Rectal smooth muscle tissue (tissue), 1 donor: Measurements from ENCODE around the gene BOD1.

Experiments
- H3K27ac ChIP-seq: one replicate; pipeline ENCODE4 v1.7.0; 2013; ENCODE audit warnings: low read depth, low read length, inconsistent platforms
- H3K27me3 ChIP-seq: one replicate; pipeline ENCODE4 v1.7.0; 2013; ENCODE audit warnings: low read length; ENCODE audit not compliant: control insufficient read depth, insufficient read depth
- H3K36me3 ChIP-seq: one replicate; pipeline ENCODE4 v1.7.0; 2013; ENCODE audit warnings: low read length; ENCODE audit not compliant: control insufficient read depth, insufficient read depth
- H3K4me1 ChIP-seq: one replicate; pipeline ENCODE4 v1.7.0; 2013; ENCODE audit warnings: low read length; ENCODE audit not compliant: control insufficient read depth, insufficient read depth
- H3K4me3 ChIP-seq: one replicate; pipeline ENCODE4 v1.7.0; 2013; ENCODE audit warnings: low read length
- H3K9ac ChIP-seq: one replicate; pipeline ENCODE4 v1.7.0; 2013; ENCODE audit warnings: low read length

Gene BOD1

GRCh38 chr5:173646692-173647091 lies 30.2 kb upstream of the BOD1 start:
- Histone ChIP-seq H3K4me3 (no peak overlapping the region), H3K4me1 (no peaks in the 10 kb centered on the region), H3K27ac (no peak overlapping the region), H3K9ac (no peak overlapping the region), H3K27me3 (no peaks in the 10 kb centered on the region), H3K36me3 (no peaks in the 10 kb centered on the region)

- H3K4me1 ChIP-seq = no peaks in the 10 kb centered on the region
- no peaks in the 10 kb centered on the region for H3K36me3 ChIP-seq
- H3K27me3 ChIP-seq = no peaks in the 10 kb centered on the region
- no peak overlapping the region for H3K4me3 ChIP-seq
- H3K27ac ChIP-seq = no peak overlapping the region
- H3K9ac ChIP-seq = no peak overlapping the region
Measured at GRCh38 chr5:173645890-173646574, 29.6 kb upstream of the BOD1 start.

GRCh38 chr5:173645437-173645807 lies 29.0 kb upstream of the BOD1 start:
- H3K4me1 ChIP-seq = no peaks in the 10 kb centered on the region

GRCh38 chr5:173644673-173645436 lies 28.4 kb upstream of the BOD1 start:
- no peak overlapping the region for H3K4me3 ChIP-seq
- no peaks in the 10 kb centered on the region for H3K27me3 ChIP-seq
- H3K36me3 ChIP-seq = no peaks in the 10 kb centered on the region
- H3K4me1 ChIP-seq = no peaks in the 10 kb centered on the region
- H3K9ac ChIP-seq = no peak overlapping the region
- no peak overlapping the region for H3K27ac ChIP-seq

More at GRCh38 chr5:173645437-173645807, 29.0 kb upstream of the BOD1 start:
- no peaks in the 10 kb centered on the region for H3K27me3 ChIP-seq
- H3K36me3 ChIP-seq = no peaks in the 10 kb centered on the region
- no peak overlapping the region for H3K9ac ChIP-seq
- H3K4me3 ChIP-seq = no peak overlapping the region
- no peak overlapping the region for H3K27ac ChIP-seq

- Histone ChIP-seq H3K9ac (no peak overlapping the region), H3K4me1 (no peaks in the 10 kb centered on the region), H3K27ac (no peak overlapping the region), H3K27me3 (no peaks in the 10 kb centered on the region), H3K36me3 (no peaks in the 10 kb centered on the region), H3K4me3 (no peak overlapping the region)
Measured at GRCh38 chr5:173643964-173644363, 27.5 kb upstream of the BOD1 start.

- no peak overlapping the region for H3K9ac ChIP-seq
- no peaks in the 10 kb centered on the region for H3K36me3 ChIP-seq
- no peaks in the 10 kb centered on the region for H3K27me3 ChIP-seq
- no peaks in the 10 kb centered on the region for H3K4me1 ChIP-seq
- H3K4me3 ChIP-seq = no peak overlapping the region
- H3K27ac ChIP-seq = no peak overlapping the region
Measured at GRCh38 chr5:173642895-173643481, 26.5 kb upstream of the BOD1 start.

GRCh38 chr5:173642191-173642816 lies 25.9 kb upstream of the BOD1 start:
- no peak overlapping the region for H3K27ac ChIP-seq
- H3K4me1 ChIP-seq = no peaks in the 10 kb centered on the region
- no peaks in the 10 kb centered on the region for H3K36me3 ChIP-seq
- H3K4me3 ChIP-seq = no peak overlapping the region
- no peaks in the 10 kb centered on the region for H3K27me3 ChIP-seq
- H3K9ac ChIP-seq = no peak overlapping the region

GRCh38 chr5:173640156-173640804 lies 23.8 kb upstream of the BOD1 start:
- H3K9ac ChIP-seq = no peak overlapping the region
- H3K27ac ChIP-seq = no peak overlapping the region
- H3K27me3 ChIP-seq = no peaks in the 10 kb centered on the region
- no peaks in the 10 kb centered on the region for H3K36me3 ChIP-seq
- H3K4me3 ChIP-seq = no peak overlapping the region
- no peaks in the 10 kb centered on the region for H3K4me1 ChIP-seq

GRCh38 chr5:173638126-173639040 lies 21.9 kb upstream of the BOD1 start:
- H3K4me3 ChIP-seq = no peak overlapping the region
- no peak overlapping the region for H3K27ac ChIP-seq
- H3K36me3 ChIP-seq = no peaks in the 10 kb centered on the region
- no peaks in the 10 kb centered on the region for H3K4me1 ChIP-seq
- H3K27me3 ChIP-seq = no peaks in the 10 kb centered on the region
- no peak overlapping the region for H3K9ac ChIP-seq

- H3K4me1 ChIP-seq = no peaks in the 10 kb centered on the region
- no peaks in the 10 kb centered on the region for H3K27me3 ChIP-seq
- no peak overlapping the region for H3K9ac ChIP-seq
- H3K36me3 ChIP-seq = no peaks in the 10 kb centered on the region
- H3K4me3 ChIP-seq = no peak overlapping the region
- no peak overlapping the region for H3K27ac ChIP-seq
Measured at GRCh38 chr5:173637340-173637739, 20.9 kb upstream of the BOD1 start.

- Histone ChIP-seq H3K27me3 (no peaks in the 10 kb centered on the region), H3K4me3 (no peak overlapping the region), H3K4me1 (no peaks in the 10 kb centered on the region)
Measured at GRCh38 chr5:173634465-173634983, 18.1 kb upstream of the BOD1 start.

More at GRCh38 chr5:173634465-173634983, 18.1 kb upstream of the BOD1 start:
- Histone ChIP-seq H3K36me3 (no peaks in the 10 kb centered on the region), H3K9ac (no peak overlapping the region), H3K27ac (no peak overlapping the region)
